ENCODE data around the gene KCTD16.

KCTD16 gene

DNA sequence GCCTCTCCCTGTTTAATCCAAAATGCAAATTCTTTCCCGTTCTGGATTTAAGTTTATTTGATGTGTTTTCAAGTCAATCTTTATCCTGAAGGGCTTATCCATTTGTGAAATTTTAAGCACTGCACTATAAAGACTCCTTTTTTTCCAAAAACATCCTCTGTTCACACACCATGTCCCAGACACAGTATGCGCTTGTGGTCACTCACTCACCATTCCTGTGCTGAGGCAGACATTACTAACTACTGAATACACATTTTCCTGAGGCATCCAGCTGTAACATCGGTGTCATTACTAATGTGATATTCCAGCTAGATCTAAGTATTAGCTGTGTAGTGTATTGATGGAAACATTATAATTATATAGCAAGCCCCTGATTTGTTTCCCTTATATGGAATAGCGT lies 298.4 kb downstream of the KCTD16 start:
- no peak for DNase-seq

DNA sequence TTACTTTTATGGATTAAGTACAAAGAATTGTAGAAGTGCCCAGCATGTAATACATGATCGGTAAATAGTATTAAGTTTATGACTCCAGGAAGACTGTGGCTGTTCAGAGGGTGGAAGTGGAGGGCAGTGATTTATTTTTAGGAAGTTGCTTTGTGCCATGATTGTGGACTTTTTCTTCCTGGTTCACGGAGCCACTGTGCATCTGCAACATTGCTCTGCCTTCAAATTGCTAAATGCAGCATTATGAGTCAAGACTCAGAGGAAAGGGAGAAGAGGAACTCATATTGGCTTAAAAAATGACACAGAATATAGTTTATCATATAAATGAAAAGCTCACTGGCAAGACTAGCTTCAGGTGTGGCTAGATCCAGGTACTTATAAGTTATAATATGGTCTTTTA lies 301.5 kb downstream of the KCTD16 start:
- DNase-seq = peak; percentile 38

DNA sequence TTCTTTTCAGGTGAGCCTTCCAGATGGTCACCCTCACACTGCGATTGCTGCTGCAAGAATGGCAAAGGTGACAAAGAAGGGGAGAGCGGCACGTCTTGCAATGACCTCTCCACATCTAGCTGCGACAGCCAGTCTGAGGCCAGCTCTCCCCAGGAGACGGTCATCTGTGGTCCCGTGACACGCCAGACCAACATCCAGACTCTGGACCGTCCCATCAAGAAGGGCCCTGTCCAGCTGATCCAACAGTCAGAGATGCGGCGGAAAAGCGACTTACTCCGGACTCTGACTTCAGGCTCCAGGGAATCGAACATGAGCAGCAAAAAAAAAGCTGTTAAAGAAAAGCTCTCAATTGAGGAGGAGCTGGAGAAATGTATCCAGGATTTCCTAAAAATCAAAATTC lies 303.0 kb downstream of the KCTD16 start:
- DNase-seq = no peak

DNA sequence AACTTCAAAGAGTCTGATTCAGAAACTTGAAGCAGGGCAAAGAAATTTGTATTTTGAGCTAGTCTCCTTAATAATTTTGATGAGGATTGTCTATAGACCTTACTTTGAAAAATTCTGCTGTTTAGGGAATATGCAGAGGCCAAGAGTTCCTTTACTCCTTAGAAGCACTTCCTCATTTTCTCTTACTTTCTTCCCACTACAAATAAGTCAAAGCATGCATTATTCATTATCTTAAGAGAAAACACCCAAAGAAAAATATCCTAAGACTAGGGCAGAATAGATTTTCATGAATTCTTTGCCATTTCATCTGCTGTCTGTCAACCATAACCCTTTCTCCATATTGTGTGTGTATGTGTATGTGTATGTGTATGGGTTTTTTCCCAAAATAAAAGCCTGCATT lies 307.9 kb downstream of the KCTD16 start:
- DNase-seq = no peak

DNA sequence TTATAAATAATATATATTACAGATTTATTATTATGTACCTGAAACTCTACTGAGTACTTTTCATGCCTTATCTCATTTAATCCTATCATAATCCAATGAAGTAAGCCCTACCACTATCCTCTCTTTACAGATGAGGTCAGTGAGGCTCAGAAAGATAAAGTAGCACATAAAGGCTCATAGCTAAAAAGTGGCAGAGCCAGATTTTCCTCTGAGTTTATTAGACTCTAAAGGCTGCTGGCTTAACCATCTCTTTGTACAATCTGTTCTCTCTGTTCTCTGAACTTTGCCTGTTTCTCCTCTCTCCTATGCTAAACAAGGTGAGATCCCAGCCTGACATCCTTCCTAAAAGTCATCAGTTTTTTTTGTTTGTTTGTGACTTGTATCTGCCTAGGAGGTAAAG lies 311.2 kb downstream of the KCTD16 start:
- no peak for DNase-seq

DNA sequence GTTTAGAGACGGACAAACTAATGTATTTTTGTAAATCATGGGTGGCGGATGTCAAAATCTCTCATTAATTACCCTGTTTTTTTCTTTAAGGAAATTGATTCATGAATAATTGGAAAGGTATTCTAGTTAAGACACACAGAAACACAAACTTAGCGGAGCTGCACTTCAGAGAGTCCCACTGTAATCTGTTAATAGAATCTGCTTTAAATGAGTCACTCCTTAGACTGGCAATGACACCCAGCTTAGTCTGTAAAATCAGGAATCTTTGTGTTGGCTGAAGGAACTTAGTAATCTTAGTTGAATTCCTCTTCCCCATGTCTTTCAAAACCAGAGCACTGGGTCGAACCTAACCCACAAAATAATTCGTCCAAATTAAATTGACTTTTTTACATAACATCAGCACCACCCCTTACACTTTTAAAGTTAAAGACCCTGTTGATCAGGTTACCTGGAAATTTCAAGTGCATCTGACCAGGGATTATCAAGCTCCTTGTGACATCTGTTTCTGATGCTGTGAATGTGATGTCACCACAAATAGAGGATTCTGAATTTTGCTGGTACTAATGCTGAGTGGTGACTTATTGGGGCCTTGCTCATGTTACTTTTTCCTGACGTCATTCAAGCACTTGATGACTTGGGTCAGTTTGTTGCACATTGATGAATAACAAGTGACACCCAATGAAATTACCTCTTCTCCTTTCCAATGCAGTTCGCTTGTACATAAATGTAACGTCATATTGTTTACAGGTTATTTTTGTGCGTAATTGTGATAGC lies 313.6 kb downstream of the KCTD16 start:
- DNase-seq = no peak

DNA sequence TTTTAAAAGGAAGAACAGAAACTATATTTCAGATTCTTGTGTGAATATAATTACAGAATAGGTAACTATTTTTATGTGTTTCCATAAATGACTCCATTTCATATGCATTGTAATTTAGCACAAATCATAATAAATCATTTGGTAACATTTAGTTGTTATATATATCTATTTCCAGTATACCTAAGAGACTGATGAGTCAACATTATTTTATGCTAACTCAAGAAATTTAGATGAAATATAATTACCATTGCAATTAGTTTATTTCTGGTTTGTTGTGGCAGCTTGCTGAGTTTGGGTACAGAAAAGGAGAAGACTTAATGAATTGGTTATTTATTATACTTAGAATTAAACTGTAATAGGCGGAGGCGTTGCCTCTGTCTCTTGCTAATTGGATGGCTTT lies 314.9 kb downstream of the KCTD16 start:
- DNase-seq = no peak

DNA sequence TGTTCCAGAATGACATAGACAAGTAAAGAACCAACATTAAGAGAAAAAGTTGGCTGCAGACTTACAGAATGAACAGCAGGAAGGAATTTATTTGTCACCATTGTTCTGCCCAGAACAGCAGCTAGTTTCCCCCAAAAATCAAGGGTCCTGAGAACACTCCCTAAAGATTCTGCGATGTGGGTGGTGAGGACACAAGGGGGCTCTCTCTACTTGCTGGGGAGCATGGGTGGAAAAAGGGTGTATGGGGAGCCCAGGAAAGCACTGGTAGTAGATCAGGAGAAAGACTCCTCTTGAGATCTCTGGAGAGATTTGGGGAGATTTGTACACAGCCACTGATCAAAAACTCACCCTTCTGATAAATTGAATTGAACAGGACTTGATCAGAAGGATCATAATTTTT lies 316.5 kb downstream of the KCTD16 start:
- no peak for DNase-seq

DNA sequence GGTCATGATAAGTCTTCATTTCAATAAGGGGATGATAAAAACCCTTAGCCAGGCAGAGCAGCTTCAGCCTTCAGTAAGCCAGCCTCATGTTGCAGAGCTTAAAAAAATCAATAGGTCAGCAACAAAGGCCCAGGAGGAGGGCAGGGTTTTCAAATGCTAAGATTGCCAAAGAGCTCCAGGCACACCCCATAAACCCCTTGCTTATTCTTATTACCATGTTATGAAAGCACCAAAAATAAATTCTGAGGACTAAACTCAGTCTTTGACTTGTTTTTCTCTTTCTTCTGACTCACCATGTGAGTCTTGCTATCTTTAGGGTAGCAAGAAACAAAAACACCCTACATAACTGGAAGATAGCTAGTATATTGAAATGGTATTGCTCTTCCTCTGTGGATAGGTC lies 317.1 kb downstream of the KCTD16 start:
- no peak for DNase-seq

DNA sequence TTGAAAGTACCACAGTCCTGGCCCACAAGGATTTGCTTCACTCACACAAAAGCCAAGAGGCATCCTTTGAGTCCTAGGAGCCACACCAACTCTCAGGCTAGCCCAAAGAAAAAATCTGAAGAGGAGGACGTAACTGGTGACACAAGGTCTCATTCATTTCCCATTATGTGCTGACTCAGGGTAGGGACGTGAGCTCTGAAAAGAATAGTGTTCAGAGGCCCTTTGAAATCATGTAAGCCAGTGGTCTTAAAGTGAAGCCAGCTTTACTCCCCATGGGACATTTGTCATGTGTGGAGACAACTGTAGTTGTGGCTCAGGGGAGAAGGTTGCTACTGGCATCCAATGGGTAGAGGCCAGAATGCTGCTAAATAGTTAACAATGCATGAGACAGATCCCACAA lies 332.4 kb downstream of the KCTD16 start:
- DNase-seq = no peak

DNA sequence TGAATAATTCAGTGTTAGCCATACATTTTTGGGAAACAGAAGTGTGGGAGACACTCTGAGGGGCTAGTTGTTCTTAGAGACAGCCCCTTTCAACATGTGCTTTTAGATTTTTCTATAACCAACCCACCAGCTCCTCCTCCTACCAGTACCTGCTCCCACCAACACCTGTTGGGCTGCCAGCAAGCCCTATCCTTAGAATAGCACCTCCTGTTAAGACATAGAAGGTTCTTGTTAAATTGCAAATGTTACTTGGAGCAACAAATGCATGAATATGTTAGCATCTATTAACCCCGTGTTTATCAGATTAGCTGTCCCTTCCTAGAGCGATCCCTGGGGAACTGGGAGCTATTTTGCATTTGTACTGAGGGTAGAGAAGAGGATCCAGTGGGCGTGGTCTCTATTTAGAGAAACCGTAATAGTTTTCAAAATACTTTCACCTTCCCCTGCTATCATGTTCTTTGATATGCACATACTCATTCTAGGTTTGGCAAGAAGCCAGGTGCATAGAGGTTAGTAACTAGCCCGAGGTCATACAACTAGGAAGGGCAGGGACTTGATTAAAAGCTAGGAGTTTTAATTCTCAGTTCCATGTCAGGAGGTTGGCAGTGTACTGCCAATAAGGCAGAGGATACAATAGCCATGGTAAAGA lies 334.4 kb downstream of the KCTD16 start:
- no peak for DNase-seq

DNA sequence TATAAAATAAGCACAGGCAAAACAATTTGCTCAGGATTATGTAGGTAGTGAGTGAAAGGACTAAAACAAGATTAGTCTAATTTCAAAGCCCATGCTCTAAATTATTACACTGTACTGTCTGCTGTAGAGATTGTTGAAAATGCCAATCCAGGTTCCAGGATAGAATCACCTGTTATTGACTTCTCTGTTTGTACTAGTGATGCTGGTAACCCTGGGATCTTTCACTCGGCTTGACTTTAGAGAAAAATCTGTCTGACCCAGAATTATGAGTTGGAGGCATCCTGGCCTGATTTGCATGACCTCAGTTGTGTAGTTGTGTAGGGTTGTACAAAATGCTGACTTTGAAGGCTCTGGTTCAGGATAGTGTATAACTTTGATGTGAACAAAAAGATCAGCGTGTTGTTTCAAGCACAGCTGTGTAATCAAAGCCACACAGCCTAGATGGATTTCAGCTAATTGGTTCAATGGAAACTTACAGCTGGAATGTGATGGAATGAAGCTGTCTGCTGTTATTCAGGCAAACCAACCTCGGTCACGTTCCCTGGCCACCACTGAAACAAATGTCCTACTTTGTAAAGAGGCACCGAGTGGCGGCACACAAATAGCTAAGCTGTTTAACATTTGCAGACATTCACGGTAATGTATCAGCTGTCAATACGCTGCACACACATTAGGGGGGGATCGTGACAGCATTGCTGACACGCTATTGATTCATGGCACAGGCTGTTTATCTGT lies 340.3 kb downstream of the KCTD16 start:
- DNase-seq = no peak

DNA sequence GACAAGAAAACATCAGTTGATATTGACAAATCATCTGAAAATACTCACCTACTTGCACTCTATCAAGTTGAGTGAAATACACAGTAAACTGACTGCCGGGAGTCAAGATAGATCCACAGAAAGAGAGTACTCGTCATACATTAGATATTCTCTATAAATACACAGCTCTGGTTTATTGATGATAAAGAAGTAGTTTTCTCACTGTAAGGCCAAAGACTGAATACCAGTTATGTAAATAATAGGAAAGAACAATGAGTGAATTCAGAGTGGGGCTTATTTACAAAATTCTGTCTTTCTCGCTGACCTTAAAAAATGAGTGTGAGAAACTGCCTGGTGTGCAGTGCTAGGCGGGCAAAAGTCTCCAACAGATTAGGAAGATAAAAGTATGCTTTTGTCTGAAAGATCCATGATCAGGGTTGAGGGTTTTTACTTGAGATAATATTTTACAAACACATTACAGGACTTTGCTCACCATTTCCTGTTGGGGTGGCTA lies 341.0 kb downstream of the KCTD16 start:
- DNase-seq = no peak

DNA sequence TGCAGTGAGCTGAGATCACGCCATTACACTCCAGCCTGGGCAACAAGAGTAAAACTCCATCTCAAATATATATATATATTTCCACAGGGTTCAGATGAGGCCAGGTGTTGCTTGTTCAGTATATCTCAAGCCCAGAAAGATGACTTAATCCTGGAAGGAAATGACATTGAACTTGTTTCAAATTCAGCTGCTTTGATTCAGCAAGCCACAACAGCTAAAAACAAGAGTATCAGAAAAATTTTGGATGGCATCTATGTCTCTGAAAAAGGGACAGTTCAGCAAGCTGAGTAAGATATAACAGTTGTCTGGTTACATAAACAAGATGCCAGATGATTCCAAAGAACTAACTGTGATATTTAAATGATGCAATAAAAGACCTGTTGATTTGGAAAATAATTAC lies 352.0 kb downstream of the KCTD16 start:
- no peak for DNase-seq

DNA sequence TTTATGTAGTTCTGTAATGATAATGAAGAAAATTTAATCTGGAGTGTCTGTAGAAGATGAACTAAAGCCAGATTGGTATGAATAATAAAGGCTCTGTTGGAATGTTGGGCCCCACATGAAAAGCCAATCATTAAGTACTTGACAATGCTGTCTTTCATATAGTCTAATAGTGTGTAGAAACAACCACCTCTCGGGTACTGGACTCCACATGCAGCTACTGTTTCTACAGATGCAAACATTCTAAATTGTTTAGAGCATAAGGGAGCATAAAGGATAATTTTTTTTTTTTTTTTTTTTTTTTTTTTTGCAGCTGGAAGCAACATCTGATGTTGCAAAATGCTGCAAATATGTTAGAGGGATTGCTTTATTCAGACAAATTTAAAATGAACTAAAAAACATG lies 354.3 kb downstream of the KCTD16 start:
- DNase-seq = no peak

DNA sequence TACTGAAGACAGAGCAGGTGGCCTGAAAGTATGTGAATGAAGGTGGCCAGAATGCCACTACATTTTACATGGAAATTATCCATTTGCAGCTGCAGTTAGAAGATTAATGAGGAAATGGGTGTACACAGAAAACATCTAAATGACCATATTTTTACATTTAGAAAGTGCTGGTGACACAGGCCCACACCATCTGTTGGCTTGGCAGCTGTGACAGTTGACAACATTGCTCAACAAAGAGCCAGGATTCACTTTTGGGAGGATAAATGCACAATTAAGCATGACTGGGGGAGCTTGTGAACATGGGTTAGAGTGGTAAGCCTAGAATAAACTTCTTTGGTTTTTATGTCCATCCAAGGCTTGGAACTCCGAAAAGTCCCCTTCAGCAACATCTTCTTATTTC lies 360.5 kb downstream of the KCTD16 start:
- DNase-seq = no peak

Data from suppressor macrophage treated with lipopolysaccharide for 4 hours (primary cell).